GM23248 (cell line): Measurements from ENCODE around the gene GPR12.

Experiments used
- EZH2 ChIP-seq: fragments of 200-600 bp; sonication (generic); IDR thresholded peaks from 2 replicates; pipeline ENCODE4 v1.6.1; 2018; ENCODE audit warnings: antibody characterized with exemption, mild to moderate bottlenecking; ENCODE audit not compliant: insufficient read depth, poor library complexity, severe bottlenecking
- EZH2phosphoT487 ChIP-seq: fragments of 200-600 bp; sonication (generic); IDR thresholded peaks from 2 replicates; pipeline ENCODE4 v1.6.1; 2018; ENCODE audit warnings: antibody characterized with exemption, moderate library complexity, mild to moderate bottlenecking, low read depth; ENCODE audit not compliant: insufficient read depth

DNA sequence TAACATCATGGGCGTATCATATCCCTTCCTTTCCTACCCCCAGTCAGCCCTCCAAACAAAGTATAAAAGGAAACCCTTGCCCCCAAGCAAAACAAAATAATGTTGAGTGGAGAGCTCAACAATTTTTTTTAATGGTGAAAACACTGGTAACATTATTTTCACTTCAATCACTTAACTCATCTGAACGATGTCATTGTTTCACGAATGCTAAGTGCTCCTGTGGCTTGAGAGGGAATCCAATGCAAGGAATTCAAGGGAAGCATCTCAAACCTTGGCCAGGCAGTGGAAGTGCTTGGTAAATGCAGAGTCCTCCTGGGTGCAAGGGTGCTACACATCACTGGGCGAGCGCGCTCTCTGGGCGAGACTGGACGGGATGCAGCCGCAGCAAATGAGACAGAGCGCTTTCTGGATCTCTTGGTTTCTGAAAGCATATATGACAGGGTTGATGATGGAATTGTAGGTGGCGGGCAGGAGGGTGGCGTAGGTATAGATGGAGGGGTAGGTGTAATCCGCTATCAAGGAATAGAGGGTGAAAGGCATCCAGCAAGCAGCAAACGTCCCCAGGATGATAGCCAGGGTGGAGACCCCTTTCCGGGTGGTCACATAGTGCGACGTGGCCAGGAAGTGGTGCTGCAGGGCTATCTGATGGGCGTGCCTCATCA is 2.0 kb downstream of the GPR12 start:
- TF ChIP-seq EZH2 (no peak), EZH2phosphoT487 (no peak)
